Endothelial cell of umbilical vein (primary cell): ENCODE results near the gene EGF. TPM values are rescaled to one million over a fixed set of nuclear protein-coding genes. Genes with fewer than 3 reads are reported as not detected.

Source experiments
- BruUV-seq: library from RNA; stranded (reverse); fragments of 400-500 nt; replicated peaks from 2 replicates; lab custom pipeline; 2021; lab: Mats Ljungman, UMichigan
- CTCF ChIA-PET: fragments of 300-600, 350-600 bp; sonication (Branson Sonifier 250); formaldehyde crosslinking; loops from one replicate; lab custom pipeline; 2021; ENCODE audit warnings: antibody characterized with exemption, inconsistent platforms; lab: Charles Lee
- POLR2A ChIA-PET: fragments of 300-600, 350-600 bp; sonication (Branson Sonifier 250); formaldehyde crosslinking; loops from one replicate; lab custom pipeline; 2021; ENCODE audit warnings: antibody characterized with exemption, inconsistent platforms; lab: Charles Lee
- DNase-seq: peaks from one replicate; pipeline ENCODE4 v3.0.0-alpha.2; 2011; ENCODE audit warnings: low read depth, low spot score
- FAIRE-seq: peaks from 2 replicates; lab custom pipeline; 2011; peaks lifted over from hg19 to GRCh38; lab: Jason Lieb, UNC
- H2AFZ ChIP-seq: 2 replicates; pipeline ENCODE4 v1.6.0; 2012; ENCODE audit warnings: low read depth, low read length, control low read depth, inconsistent platforms
- H3K27ac ChIP-seq: 2 replicates; pipeline ENCODE4 v1.5.1; 2011; ENCODE audit warnings: low read depth, mild to moderate bottlenecking, control low read depth, low read length, moderate library complexity; ENCODE audit not compliant: insufficient read depth
- H3K27me3 ChIP-seq, 2 experiments: 2 replicates each; pipeline versions ENCODE4 v1.6.0 to v1.6.1; 2011; ENCODE audit warnings: low read length in 2 of 2, mixed read lengths in 1 of 2; ENCODE audit not compliant: control insufficient read depth in 2 of 2, insufficient read depth in 2 of 2
- H3K36me3 ChIP-seq, 2 experiments: 2 replicates in 1 of 2; 3 replicates in 1 of 2; pipeline ENCODE4 v1.5.1; 2011; ENCODE audit warnings: low read length in 2 of 2, mild to moderate bottlenecking in 1 of 2, moderate library complexity in 1 of 2; ENCODE audit not compliant: control insufficient read depth in 2 of 2, insufficient read depth in 2 of 2; ENCODE audit errors: extremely low read depth in 1 of 2
- H3K4me1 ChIP-seq: 3 replicates; pipeline ENCODE4 v1.5.1; 2011; ENCODE audit warnings: mild to moderate bottlenecking, low read length; ENCODE audit not compliant: control insufficient read depth, insufficient read depth; ENCODE audit errors: extremely low read depth
- H3K4me2 ChIP-seq: 2 replicates; pipeline ENCODE4 v1.6.1; 2011; ENCODE audit warnings: low read length, control low read depth, mixed read lengths; ENCODE audit not compliant: insufficient read depth
- H3K4me3 ChIP-seq, 3 experiments: fragments of 200-600 bp in 1 of 3; sonication (generic), shearing (Covaris generic) in 1 of 3; replicated peaks in 1 of 3; 2 replicates each; pipeline ENCODE4 v1.5.1; 2011 to 2016; ENCODE audit warnings: control low read depth in 3 of 3, low read length in 3 of 3, mild to moderate bottlenecking in 2 of 3, inconsistent platforms in 1 of 3, low read depth in 1 of 3, moderate library complexity in 1 of 3; ENCODE audit not compliant: insufficient read depth in 1 of 3
- H3K79me2 ChIP-seq: 2 replicates; pipeline ENCODE4 v1.6.0; 2012; ENCODE audit warnings: low read length, inconsistent platforms; ENCODE audit not compliant: control insufficient read depth, insufficient read depth
- H3K9ac ChIP-seq: replicated peaks from 2 replicates; pipeline ENCODE3; 2011; ENCODE audit warnings: low read length, control low read depth; ENCODE audit not compliant: insufficient read depth; ENCODE audit errors: extremely low read depth
- H3K9me1 ChIP-seq: replicated peaks from 3 replicates; pipeline ENCODE4 v1.6.0; 2011; ENCODE audit warnings: mild to moderate bottlenecking, low read length; ENCODE audit not compliant: control insufficient read depth, insufficient read depth; ENCODE audit errors: extremely low read depth
- H3K9me3 ChIP-seq: replicated peaks from 2 replicates; pipeline ENCODE4 v1.5.1; 2012; ENCODE audit warnings: low read length, inconsistent platforms; ENCODE audit not compliant: control insufficient read depth, insufficient read depth
- H4K20me1 ChIP-seq: replicated peaks from 2 replicates; pipeline ENCODE3; 2011; ENCODE audit warnings: mild to moderate bottlenecking, low read length; ENCODE audit not compliant: control insufficient read depth, insufficient read depth; ENCODE audit errors: extremely low read depth
- CTCF ChIP-seq, 2 donors: IDR thresholded peaks; 1 replicate in 1 of 2; 2 replicates in 1 of 2; pipeline ENCODE4 v1.5.1; 2011; ENCODE audit warnings: low read length in 2 of 2, mild to moderate bottlenecking in 2 of 2, moderate library complexity in 2 of 2, control low read depth in 1 of 2, inconsistent platforms in 1 of 2, low read depth in 1 of 2; ENCODE audit not compliant: insufficient read depth in 1 of 2; ENCODE audit errors: extremely low read depth in 1 of 2
- EZH2 ChIP-seq: IDR thresholded peaks from 2 replicates; pipeline ENCODE4 v1.6.1; 2012; ENCODE audit warnings: borderline replicate concordance, low read depth, mild to moderate bottlenecking, moderate library complexity, low read length, inconsistent platforms; ENCODE audit not compliant: severe bottlenecking
- FOS ChIP-seq: IDR thresholded peaks from 2 replicates; pipeline ENCODE4 v1.6.1; 2011; ENCODE audit warnings: mild to moderate bottlenecking, low read length, moderate library complexity, borderline replicate concordance; ENCODE audit not compliant: insufficient read depth
- GATA2 ChIP-seq: IDR thresholded peaks from 2 replicates; pipeline ENCODE4 v1.7.0; 2011; ENCODE audit warnings: low read depth, mild to moderate bottlenecking, moderate library complexity, mixed read lengths, low read length; ENCODE audit not compliant: insufficient read length, insufficient read depth
- JUN ChIP-seq: IDR thresholded peaks from 2 replicates; pipeline ENCODE4 v1.6.1; 2011; ENCODE audit warnings: borderline replicate concordance, low read depth; ENCODE audit not compliant: insufficient read length, insufficient read depth
- MAX ChIP-seq: IDR thresholded peaks from 2 replicates; pipeline ENCODE4 v1.6.1; 2011; ENCODE audit not compliant: insufficient read depth, insufficient read length
- MYC ChIP-seq: IDR thresholded peaks from one replicate; pipeline ENCODE4 v1.6.1; 2011; ENCODE audit warnings: mild to moderate bottlenecking, low read depth, low read length
- POLR2A ChIP-seq: IDR thresholded peaks from 2 replicates; pipeline ENCODE4 v1.6.1; 2012; ENCODE audit warnings: low read depth, mild to moderate bottlenecking, control low read depth, low read length
- POLR2AphosphoS5 ChIP-seq: IDR thresholded peaks from 2 replicates; pipeline ENCODE4 v1.6.1; 2012; ENCODE audit warnings: low read depth, mild to moderate bottlenecking, control low read depth, low read length, moderate library complexity; ENCODE audit not compliant: insufficient read depth
- dilution Hi-C: fragments of 300-500 bp; cut with MboI; formaldehyde crosslinking; loops from one replicate; pipeline ENCODE4 v1.15.0; 2019; ENCODE audit warnings: low sequenced_read_pairs; ENCODE audit not compliant: extremely low pct_ligation_motif_present
- intact Hi-C: fragments of 100-400 bp; cut with micrococcal nuclease; formaldehyde crosslinking; loops from one replicate; pipeline ENCODE4 v1.10.0; 2022
- polyA plus RNA-seq, 4 experiments: library from polyadenylated mRNA; depleted of rRNA in 3 of 4; stranded (reverse) in 3 of 4; unstranded in 1 of 4; fragments of >200 nt; gene quantifications; 2 replicates each; pipeline versions ENCODE4 v1.2.1 to v1.2.3, GENCODE V29; 2011 to 2012; ENCODE audit warnings: missing spikeins in 1 of 4
- total RNA-seq: library from RNA; stranded (reverse); gene quantifications from 2 replicates; pipeline ENCODE4 v1.2.3, GENCODE V29; 2021

EGF gene
- total and polyA plus RNA-seq, 2 donors (not counting 3 experiments of a cell fraction or from before 2014, with no cell fraction given) = not detected

GRCh38 chr4:110042545-110043517 is 130.1 kb downstream of the EGF start:
- Histone ChIP-seq H3K9ac (no peak overlapping the region), H3K4me1 (no peaks in the 10 kb centered on the region), H3K79me2 (no peaks in the 10 kb centered on the region), H3K27me3 (no peaks in the 10 kb centered on the region), H3K9me1 (no peaks in the 10 kb centered on the region), H3K4me2 (no peak overlapping the region), H3K4me3 (no peak overlapping the region), H3K9me3 (no peaks in the 10 kb centered on the region), H2AFZ (no peak overlapping the region), H4K20me1 (no peaks in the 10 kb centered on the region), H3K27ac (no peak overlapping the region), H3K36me3 (no peaks in the 10 kb centered on the region)
- no peak for DNase-seq
- no TSS peak for BruUV-seq
- no peak for TF ChIP-seq FOS
- TF ChIP-seq POLR2AphosphoS5 = no peak
- no peak for TF ChIP-seq GATA2
- no peak for TF ChIP-seq JUN
- no peak for TF ChIP-seq MYC
- TF ChIP-seq MAX = no peak
- no peak for TF ChIP-seq POLR2A
- TF ChIP-seq EZH2 = no peak
- no peak for TF ChIP-seq CTCF (IDR thresholded peaks at IDR 0.05; ENCODE audit: extremely low read depth in 1 of 2, insufficient read depth in 1 of 2, low read depth in 1 of 2, low read length in 2 of 2)
- POLR2A ChIA-PET = no interaction called here
- CTCF ChIA-PET = interaction anchor here (0.8 to 1.1 kb wide), 3 partner anchors 33 to 466 kb away, joined by 3 read pairs; no protein-coding TSS in a partner anchor
- intact Hi-C loops (no loop called here), dilution Hi-C loops (no loop called here)
- FAIRE-seq = no peak
